Stimulated activated CD4-positive, alpha-beta T cell treated with anti-CD3 and anti-CD28 coated beads, Interleukin-1b, Interleukin-23, amount 100 ng/mL, for 1 hour (primary cell): ENCODE measurements around the gene SH3BGR.

Experiments used
- DNase-seq, 2 donors: peaks; one replicate each; pipeline ENCODE4 v3.0.0-alpha.2; 2020; ENCODE audit warnings: low read depth in 2 of 2

Gene SH3BGR

DNA sequence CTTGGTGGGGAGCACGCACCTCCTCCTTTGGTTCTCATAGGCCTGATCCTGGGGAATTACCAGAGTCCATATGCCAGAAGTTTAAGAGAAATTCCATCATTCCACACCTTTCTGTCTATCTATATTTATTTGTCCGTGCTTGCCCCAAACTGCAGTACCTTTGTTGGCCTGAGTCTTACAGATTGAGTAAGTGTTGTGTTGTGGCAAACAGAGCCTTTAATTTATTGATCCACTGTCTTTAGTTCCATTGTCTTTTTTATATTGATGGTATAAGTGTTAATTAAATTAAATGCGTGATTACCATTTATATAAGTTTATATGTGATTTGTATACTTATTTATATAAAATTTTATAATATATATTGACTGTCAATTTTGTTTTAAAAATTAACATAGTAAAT, 4.9 kb downstream of the SH3BGR start:
- no peak for DNase-seq

DNA sequence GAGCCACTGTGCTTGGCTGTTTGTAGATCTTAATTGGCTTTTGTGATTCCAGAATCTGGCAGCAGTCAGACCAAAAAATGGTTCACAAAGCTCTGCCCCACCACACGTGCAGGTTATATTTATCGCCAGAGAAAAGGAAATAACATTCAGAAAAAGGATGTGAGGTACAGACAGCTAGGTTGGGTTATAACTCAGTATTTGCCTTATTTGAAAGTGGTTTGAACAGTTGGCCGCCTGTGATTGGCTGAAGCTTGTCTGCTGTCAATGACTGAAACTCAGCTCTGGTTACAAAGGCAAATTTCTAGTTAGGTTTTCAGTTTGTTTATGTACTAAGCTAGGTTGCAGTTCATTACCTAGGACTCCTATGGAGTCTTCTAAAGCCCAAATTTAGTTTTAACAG, 9.6 kb downstream of the SH3BGR start:
- DNase-seq, result no peak

DNA sequence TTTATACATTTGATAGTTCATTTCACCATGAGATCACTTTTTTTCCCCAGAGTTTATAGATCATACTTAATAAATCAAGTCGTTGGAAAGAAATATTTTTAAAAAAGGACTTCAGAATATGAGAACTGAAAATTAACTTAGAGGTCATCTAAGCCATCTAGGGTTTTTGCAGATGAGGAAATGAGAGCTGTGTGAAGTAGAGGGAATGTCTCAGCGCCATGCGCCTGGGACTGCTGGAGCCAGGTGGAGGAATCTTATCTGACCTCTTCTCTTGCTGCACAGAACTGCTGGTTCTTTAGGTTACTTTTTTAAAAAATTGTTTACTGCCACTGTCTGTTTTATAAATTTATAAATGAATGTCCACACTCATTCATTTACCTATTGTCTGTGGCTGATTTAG, 11.5 kb downstream of the SH3BGR start:
- no peak for DNase-seq

DNA sequence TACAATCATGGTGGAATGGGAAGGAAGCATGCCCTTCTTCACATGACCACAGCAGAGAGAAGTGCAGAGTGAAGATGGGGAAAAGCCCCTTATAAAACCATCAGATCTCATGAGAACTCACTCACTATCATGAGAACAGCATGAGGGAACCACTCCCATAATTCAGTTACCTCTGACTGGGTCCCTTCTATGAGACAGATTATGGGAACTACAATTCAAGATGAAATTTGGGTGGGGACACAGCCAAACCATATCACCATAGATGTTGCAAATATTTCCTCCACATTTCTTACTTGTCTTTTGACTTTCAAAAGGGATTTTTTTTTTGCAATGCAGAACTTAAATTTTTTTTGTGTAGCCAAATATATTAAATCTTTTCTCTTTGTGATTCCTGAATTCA, 14.8 kb downstream of the SH3BGR start:
- no peak for DNase-seq

DNA sequence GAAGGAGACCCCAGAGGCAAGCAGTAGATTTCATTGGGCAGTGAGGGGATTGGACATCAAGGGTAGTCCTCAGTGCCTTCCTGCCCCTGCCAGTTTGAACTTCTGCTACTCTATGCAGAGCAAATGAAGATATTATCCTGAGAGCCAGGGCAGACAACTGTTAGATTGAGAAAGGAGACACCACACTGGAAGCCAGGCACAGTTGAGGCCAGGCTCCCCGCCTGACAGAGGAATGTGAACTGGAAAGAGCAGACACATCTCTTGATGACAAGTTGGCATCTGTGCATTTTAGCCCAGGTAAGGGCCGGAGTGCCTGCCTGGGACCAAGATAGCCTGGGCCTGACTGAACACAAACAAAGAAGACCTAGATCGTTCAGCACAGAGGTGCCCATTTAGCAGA, 16.0 kb downstream of the SH3BGR start:
- no peak for DNase-seq

DNA sequence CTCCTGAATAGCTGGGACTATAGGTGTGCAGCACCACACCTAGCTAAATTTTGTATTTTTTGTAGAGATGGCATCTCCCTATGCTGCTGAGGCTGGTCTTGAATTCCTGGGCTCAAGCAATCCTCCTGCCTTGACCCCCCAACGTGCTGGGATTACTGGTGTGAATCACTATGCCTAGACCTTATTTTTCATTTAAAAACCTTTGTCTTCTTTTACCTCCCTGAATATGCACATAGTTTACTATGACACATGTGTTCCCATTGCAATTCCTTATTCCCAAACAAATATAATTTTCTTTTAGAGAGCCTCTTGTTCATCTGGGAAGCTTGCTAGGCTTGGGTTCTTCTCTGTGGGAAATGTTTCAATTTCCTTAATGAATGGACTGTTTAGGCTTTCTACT, 16.8 kb downstream of the SH3BGR start:
- DNase-seq, result no peak

DNA sequence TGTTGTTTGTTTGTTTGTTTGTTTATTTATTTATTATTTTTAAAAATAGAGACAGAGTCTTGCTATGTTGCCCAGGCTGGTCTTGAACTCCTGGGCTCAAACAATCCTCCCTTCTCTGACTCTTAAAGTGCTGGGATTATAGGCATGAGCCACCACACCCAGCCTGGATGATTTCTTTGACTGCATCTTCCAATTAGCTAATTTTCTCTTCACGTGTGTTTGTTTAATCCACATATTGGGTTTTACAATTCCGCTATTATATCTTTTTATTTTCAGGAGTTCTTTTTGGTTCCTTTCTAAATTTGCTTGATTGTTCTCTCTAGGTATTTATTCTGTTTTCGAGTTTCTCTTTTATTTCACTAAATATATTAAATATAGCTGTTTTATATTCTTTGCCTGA, 19.8 kb downstream of the SH3BGR start:
- no peak for DNase-seq

DNA sequence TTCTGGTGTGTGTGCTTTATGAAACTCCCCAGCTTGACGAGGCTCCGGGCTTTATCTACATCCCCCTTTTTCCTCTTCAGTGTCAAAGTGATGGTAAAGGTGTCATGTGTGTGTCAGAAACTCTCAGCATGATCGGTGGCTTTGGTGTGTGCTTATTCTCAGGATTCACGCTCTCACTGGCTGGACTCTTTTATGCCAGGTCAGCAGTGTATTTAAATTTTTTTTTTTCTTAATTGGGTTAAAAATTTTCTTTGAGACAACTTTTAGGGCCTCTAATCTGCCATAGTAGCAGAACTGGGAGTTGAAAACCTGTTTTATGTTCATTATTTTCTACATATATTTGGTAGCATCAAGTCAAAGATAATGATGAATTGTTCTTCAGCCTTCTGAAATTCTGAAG, 21.0 kb downstream of the SH3BGR start:
- no peak for DNase-seq

DNA sequence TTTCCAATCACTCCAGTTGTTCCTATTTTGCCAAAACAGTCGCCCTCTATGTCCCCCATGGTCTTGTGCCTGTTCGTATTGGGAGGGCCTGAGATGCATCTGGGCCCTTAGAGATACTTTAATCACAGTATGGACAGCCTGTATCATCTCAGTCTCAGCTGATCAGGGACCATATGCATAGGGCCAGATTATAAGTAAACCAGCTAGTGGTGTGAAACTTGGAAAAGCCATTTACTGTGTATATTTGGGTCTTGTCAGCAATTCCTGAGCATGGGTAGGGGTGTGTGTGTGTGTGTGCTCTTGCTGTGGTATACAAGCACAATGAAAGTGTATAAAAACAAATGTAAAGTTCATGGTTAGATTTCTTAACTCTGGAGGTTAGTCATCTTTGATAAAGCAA, 22.8 kb downstream of the SH3BGR start:
- DNase-seq, result no peak

DNA sequence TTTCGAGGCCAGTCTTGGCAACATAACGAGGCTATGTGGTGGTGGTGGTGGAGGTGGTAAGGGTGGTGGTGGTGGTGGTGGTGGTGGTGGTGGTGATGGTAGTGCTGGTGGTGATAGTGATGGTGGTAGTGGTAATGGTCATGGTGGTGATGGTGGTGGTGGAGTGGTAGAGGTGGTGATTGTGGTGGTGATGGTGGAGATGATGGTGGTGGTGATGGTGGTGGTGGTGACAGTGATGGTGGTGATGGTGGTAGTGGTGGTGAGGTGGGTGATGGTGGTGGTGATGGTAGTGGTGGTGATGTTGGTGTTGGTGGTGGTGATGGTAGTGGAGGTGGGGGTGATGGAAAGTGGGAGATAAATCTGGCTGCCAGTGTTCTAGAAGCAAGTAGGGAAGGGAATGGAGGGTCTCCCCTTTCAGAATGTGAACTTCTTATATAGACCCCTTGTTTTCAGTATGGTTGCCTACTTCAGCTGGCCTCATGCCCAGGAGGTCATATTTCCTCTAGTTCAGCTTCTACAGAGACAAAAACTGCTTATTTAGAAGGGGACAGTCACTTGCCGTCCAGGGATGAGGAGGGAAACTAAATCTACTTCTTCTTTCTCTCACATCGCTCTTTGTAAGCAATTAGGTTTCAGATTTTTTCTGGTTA, 27.5 kb downstream of the SH3BGR start:
- no peak for DNase-seq

DNA sequence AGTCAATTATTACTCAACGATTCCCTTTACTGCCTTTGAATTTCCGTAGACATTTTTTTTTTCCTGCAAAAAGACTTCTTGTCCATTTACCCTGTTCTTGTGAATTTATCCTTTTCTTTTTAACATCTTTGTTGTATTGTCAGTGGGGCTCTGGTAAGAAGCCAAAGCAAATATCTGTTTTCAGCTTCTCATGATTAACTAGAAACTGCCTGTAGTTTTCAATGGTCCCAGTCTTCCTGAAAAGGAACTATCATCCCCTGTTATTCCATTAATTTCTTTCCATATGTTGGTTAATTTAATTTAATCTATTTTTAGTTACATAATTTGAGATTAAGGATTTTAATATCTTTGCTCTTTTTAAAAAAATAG, 28.0 kb downstream of the SH3BGR start:
- no peak for DNase-seq

DNA sequence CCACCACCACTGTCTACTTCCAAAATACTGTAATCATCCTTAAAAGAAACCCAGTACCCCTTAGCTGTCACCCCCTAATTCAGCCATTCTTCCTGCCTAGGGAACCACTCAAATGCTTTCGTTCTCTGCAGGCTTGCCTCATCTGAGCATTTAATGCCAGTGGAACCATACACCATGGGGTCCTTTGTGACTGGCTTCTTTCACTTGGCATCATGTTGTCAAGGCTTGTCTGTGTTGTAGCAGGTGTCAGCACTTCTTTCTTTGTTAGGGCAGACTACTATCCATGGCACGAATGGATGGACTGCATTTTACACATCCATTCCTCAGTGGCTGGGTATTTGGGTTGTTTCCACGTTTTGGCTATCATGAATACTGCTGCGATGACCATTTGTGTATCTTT, 28.5 kb downstream of the SH3BGR start:
- no peak for DNase-seq

DNA sequence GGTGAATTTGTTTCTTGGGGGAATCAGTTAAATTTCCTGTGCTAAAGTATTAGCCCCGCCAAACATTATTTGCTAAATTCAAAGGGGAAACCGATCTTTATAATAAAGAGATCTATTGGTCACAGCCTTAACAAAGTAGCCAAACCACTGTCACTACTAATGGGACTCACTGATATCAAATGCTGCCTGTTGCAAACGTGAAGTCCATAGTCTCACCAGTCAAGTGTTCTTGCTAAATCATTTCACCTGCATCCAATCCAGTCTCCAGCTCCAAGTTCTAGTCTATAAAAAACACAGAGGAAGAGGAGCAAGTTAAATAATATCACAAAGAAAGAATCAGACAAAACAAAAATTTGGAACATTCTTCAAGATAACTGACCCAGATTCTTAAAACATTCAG, 30.1 kb downstream of the SH3BGR start:
- no peak for DNase-seq

DNA sequence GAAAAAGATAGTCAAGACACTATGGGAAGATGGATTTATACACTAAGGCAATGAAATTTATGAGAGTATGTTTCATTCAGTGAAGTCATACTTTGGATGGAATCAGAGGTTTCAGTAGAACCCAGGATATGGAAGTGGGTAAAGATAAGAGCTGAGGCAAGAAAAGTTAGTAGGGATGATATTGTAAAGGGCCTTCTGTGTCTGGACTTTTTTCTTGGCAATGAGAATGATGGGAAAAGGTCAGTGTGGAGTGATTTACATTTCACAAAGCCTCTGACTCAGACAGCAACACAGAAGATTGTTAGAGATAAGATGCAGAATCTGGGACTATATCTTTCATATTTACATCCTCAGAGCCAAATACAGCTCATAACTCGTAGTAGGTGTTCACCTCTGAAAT, 32.1 kb downstream of the SH3BGR start:
- no peak for DNase-seq

DNA sequence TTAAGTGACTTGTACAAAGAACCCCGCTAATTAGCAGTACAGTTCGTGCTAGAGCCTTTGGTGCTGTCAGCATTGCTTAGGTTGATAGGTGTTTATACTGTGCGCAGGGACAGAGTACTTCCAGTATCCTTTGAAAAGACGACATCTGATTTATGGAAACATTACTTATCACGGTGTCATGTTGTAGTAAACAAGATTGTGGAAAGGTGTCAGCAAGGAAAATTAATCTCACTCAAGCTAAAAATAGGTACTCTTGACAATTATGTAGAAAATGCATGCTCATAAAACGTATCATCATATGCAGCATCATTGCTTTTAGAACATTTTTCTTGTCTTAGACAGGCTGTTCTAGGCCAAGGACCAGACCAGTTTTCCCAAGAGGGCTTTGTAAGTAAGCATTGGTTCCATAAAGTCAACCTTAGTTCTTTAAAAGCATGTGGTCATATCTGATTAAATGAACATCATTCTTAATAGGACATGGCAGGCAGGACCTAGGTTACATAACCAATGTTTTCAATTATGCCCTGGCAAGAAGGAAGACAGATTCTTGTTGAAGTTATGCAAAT, 33.0 kb downstream of the SH3BGR start:
- no peak for DNase-seq

DNA sequence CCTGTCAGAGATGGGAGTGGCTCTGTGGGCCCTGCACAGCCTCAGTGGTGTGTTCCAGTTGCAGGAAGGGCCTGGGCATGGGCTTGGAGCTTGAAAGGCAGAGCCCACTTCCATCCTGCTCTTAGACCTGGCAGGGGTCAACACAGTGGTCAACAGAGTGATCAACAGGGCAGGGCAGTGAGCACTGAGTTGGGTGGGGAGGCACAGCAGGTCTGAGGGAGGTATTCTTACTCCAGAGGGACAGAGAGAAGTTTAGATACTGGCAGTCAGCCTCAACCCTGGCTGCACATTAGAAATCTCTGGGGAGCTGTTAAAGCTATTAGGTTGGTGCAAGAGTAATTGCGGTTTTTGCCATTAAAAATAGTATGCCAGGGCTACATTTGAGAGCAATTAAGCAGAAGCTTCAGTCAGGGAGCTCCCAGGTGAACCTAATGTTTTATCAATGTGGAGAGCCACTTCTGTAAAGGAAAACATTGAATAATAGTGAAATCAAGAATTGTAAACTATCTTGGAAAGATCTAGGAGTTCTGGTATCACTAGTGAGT, 37.7 kb downstream of the SH3BGR start:
- no peak for DNase-seq

DNA sequence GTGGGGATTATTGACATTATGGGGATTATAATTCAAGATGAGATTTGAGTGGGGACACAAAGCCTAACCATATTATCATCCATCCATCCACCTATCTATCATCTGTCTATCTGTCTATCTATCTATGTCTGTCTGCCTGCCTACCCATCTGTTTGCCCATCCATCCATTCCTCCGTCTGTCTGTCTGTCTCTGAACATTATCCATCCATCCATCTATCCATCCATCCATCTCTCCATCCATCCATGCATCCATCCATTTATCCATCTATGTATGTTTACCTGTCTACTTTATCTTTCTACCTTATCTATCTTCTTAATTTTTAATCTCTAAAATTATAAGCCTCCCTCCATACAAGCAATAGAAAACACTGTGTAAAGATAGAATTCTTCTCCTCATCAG, 47.4 kb downstream of the SH3BGR start:
- DNase-seq, result no peak

DNA sequence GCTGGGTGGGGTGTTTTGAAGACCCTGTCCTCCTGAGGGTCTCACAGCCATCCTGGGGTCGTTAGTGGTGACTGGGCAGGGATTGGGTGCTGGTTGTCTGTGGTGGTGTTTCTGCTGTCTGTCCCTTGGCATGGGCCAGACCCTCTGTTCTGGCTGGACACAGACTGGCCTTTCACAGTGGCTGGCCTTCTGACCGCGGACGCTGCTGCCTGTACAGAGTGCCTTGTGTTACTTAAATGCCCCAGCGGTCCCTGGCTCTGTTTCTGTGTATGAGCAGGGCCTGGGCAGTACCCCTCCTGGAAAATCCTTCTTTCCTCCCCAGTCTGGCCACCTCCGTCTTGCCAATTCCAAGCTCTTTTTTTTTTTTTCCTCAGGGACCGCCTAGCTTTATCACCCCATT, 50.9 kb downstream of the SH3BGR start:
- DNase-seq, result no peak

DNA sequence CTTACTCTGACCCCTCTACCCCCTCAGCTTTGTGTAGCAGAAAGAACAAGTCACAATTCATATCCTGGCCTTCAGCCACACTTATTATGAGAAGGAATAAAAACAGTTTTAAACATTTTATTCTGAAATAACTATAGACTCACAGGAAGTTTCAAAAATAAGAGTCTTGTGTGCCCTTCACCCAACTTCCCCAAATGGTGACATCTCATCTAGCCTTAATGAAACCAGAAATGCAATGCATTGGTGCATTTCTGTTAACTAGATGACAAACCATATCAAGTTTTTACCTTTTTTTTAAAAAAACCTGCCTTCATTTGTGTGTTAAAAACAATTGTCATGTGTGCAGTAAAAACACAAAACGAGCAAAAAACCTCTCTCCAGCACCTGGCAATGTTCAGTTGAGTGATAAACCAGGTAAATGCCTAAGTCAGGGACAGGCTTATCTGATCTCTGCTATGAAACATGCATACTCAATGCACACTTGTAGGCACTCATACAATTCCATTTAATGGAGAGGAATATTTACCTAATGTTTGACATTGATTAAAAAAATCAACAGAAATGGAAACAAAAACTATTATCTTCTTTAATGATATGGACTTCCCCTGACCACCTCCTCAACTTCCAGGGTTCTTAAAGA, 51.5 kb downstream of the SH3BGR start:
- DNase-seq, result no peak

DNA sequence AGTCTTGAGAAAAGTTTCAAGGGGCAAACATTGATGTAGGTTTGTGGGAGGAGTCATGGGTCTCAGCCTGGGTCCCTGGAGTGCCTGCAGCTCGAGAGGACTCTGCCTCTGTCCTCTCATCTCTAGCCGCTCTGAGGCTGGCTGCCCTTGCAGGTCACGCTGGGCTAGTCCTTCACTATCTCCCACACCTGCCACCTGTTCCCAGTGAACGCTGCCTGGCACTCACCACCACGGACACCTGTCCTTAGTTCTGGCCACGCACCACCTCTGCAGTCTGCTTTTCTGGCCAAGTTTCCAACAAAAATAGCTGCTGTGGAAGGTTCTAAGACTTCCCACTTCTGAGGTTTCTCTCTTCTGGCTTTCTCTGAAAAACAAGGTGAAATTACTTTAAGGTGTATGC, 52.5 kb downstream of the SH3BGR start:
- DNase-seq, result no peak

DNA sequence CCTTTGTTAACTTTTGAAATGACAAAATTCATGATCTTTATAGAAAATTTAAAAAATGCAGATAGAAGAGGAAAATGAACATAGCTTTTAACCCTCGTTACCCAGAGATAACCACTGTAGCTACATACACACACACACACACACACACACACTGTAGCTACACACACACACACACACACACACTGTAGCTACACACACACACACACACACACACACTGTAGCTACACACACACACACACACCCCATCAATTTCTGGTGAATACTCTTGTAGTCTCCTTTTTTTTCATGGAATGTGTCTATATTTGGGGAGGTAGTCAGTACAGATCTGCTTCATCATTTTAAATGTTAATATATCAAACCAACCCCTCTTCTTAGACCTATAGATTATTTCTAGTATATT, 58.5 kb downstream of the SH3BGR start:
- no peak for DNase-seq

DNA sequence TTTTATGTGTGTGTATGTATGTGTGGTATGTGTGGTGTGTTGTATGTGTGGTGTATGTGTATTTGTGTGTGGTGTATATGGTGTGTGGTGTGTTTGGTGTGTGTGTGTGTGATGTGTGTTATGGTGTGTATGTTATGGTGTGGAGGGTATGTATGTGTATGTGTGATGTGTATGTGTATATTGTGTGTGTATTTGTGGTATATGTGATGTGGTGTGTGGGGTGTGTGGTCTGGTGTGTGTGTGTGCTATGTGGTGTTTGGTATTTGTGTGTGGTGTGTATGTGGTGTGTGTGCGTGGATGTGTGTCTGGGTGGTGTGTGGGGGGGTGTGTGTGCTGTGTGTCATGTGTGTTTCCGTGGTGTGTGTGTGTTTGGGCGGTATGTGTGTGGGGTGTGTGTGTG, 59.3 kb downstream of the SH3BGR start:
- no peak for DNase-seq

DNA sequence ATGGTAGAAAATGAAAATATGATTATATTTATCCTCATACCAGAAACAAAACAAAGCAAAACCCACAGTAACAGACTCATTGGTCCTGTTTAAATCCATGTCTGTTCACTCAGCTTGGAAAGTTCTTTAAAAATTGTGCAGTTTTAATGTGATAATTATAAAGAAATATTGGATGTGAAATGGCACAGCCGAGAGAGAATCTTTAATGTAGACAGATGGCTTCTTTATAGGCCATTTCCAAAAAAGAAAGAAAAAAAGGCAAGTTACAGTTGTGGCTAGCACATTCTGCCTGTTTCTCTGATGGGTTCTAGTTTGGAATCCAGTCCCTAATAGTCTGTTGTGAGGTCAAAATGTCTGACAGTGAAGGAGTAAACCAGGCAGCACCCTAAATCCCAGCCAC, 62.0 kb downstream of the SH3BGR start:
- no peak for DNase-seq
